Activated CD8-positive, alpha-beta memory T cell treated with anti-CD3 and anti-CD28 coated beads, Interleukin-2, amount 10 ng/mL, durations not matched to agents 7 days and 5 days (primary cell): ENCODE data around the gene NEGR1. TPM values are rescaled to one million over a fixed set of nuclear protein-coding genes. Genes with fewer than 3 reads are reported as not detected.

Source experiments
- ATAC-seq: fragments of 150-1000 bp; cut with Tn5 transposase; one replicate; pipeline ENCODE4 v1.10.0; 2021; ENCODE audit warnings: moderate library complexity
- CTCF ChIA-PET: fragments of 350-600 bp; sonication (Branson Sonifier 250); formaldehyde crosslinking; loops from one replicate; lab custom pipeline; 2021; ENCODE audit warnings: antibody characterized with exemption; lab: Charles Lee
- DNase-seq: peaks from one replicate; pipeline ENCODE4 v3.0.0-alpha.2; 2020
- H3K27ac Mint-ChIP-seq: one replicate; pipeline ENCODE4 v1.8.0; 2021; ENCODE audit warnings: mild to moderate bottlenecking, mixed read lengths
- H3K27me3 Mint-ChIP-seq: one replicate; pipeline ENCODE4 v1.8.0; 2021; ENCODE audit warnings: mixed read lengths
- H3K36me3 Mint-ChIP-seq: one replicate; pipeline ENCODE4 v1.8.0; 2021; ENCODE audit warnings: mild to moderate bottlenecking, mixed read lengths
- H3K4me1 Mint-ChIP-seq: one replicate; pipeline ENCODE4 v1.8.0; 2021; ENCODE audit warnings: mixed read lengths
- H3K4me3 Mint-ChIP-seq: one replicate; pipeline ENCODE4 v1.8.0; 2021; ENCODE audit warnings: mild to moderate bottlenecking, moderate library complexity, mixed read lengths
- H3K9me3 Mint-ChIP-seq: one replicate; pipeline ENCODE4 v1.8.0; 2022; ENCODE audit warnings: low read depth, mixed read lengths
- total RNA-seq, 2 experiments: library from RNA; stranded (reverse); gene quantifications; one replicate each; pipeline ENCODE4 v1.2.3, GENCODE V29; 2021

Gene NEGR1
- total RNA-seq, 2 experiments from 2014 or later: not detected

DNA sequence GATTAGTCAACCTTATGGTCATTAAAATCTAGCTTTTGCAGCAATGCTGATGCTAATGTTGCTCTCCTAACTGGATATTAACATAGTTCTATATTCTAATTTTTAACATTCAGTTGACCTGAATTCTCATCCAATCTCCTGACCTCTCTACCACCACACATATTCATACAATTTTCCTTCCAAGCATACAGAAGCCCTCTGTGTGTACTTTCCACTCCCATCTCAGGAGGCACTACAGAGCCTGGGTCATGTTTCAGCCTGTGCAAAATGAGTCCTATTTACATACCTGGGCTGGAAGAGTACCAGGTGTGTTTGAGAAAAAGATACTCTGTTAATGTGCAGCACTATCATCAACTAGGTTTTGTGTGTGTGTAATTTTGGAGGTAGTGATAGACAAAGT, 486.3 kb downstream of the NEGR1 start:
- H3K9me3 Mint-ChIP-seq: no peaks in the 10 kb centered on the region
- DNase-seq (no peak), ATAC-seq (no peak)
- H3K27me3 Mint-ChIP-seq: no peaks in the 10 kb centered on the region
- no peaks in the 10 kb centered on the region for H3K36me3 Mint-ChIP-seq
- H3K4me1 Mint-ChIP-seq: no peaks in the 10 kb centered on the region
- no peak overlapping the region for H3K27ac Mint-ChIP-seq
- no peak overlapping the region for H3K4me3 Mint-ChIP-seq
- CTCF ChIA-PET: no interaction called here

DNA sequence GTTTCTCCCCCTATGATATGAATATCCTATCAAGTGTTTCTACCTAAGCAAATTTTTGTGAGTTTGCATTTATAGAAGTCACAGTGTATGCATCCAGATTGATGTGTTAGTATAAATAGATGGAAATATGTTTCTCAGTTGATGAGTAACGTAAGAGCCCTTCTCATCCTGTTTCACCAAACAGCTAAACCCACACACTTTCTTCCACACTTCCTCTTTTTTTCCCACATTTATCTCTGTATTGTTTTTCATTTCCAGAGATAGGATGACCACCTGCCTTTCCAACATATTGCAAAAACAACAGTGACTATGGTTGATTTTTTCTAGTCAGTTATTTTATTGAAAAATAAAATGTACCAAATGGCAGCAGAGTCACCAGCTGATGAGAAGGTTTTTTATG, 490.1 kb downstream of the NEGR1 start:
- no peaks in the 10 kb centered on the region for H3K9me3 Mint-ChIP-seq

DNA sequence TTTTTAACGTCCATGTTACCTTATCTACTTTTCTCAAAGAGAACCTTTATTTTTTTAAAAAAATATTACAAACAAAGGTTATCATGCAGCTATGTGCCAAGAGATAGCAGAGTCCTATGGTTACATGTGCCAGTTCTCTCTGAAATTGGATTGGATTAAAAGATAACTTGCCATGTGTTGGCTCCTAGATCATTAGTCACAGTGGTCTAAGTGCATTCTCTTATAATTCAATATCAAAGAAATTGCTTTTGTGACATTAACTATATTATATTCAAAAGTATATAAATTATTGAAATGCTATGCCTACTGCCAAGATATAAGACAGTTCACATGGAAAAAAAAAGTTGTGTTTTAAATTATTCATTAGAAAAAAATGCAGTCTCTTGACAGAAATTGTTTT, 494.2 kb downstream of the NEGR1 start:
- no peak for DNase-seq
- CTCF ChIA-PET: no interaction called here
- Mint-ChIP-seq H3K27me3 (no peaks in the 10 kb centered on the region), H3K36me3 (no peaks in the 10 kb centered on the region), H3K4me1 (no peaks in the 10 kb centered on the region), H3K9me3 (peaks cover 2% of the 10 kb centered on the region), H3K27ac (no peak overlapping the region), H3K4me3 (no peak overlapping the region)
- no peak for ATAC-seq

More for the DNA sequence above, 490.1 kb downstream of the NEGR1 start:
- CTCF ChIA-PET: no interaction called here
- Mint-ChIP-seq H3K4me3 (no peak overlapping the region), H3K36me3 (no peaks in the 10 kb centered on the region), H3K27me3 (no peaks in the 10 kb centered on the region), H3K4me1 (no peaks in the 10 kb centered on the region), H3K27ac (no peak overlapping the region)
- DNase-seq (no peak), ATAC-seq (no peak)

DNA sequence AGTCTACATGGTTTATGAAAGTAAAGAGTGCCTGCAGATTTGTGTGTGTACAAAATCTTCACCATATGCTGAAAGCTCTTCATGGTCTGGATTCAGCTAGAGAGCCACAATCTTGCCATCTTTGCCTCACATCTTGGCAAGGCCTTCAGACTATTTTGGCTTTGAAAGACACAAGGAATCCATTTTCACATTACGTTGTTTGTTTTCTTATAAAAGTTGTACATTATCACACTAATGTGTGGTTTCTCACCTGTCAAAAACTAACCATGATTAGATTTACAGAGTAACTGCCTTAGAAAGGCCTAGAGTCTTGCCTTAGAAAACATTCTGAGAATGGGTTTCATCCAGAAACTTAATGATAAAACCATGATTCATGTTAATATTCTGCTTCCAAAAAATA, 494.6 kb downstream of the NEGR1 start:
- Mint-ChIP-seq H3K36me3 (no peaks in the 10 kb centered on the region), H3K4me3 (no peak overlapping the region), H3K27ac (no peak overlapping the region), H3K9me3 (peaks cover 2% of the 10 kb centered on the region), H3K4me1 (no peaks in the 10 kb centered on the region), H3K27me3 (no peaks in the 10 kb centered on the region)
- CTCF ChIA-PET: no interaction called here
- no peak for ATAC-seq
- no peak for DNase-seq

- ATAC-seq (no peak), DNase-seq (no peak)
- no peak overlapping the region for H3K27ac Mint-ChIP-seq
- no peaks in the 10 kb centered on the region for H3K4me1 Mint-ChIP-seq
- H3K36me3 Mint-ChIP-seq: no peaks in the 10 kb centered on the region
- H3K27me3 Mint-ChIP-seq: no peaks in the 10 kb centered on the region
- peaks cover 2% of the 10 kb centered on the region for H3K9me3 Mint-ChIP-seq
- CTCF ChIA-PET: no interaction called here
- no peak overlapping the region for H3K4me3 Mint-ChIP-seq
Measured at GRCh38 chr1:71786218-71786617, 496.1 kb downstream of the NEGR1 start.

- DNase-seq (no peak), ATAC-seq (no peak)
- Mint-ChIP-seq H3K27me3 (no peaks in the 10 kb centered on the region), H3K27ac (no peak overlapping the region), H3K4me1 (no peaks in the 10 kb centered on the region), H3K4me3 (no peak overlapping the region), H3K9me3 (peaks cover 2% of the 10 kb centered on the region), H3K36me3 (no peaks in the 10 kb centered on the region)
- CTCF ChIA-PET: no interaction called here
Measured at GRCh38 chr1:71785450-71785849, 496.9 kb downstream of the NEGR1 start.

- Mint-ChIP-seq H3K9me3 (peaks cover 2% of the 10 kb centered on the region), H3K27ac (no peak overlapping the region), H3K4me1 (no peaks in the 10 kb centered on the region), H3K27me3 (no peaks in the 10 kb centered on the region), H3K4me3 (no peak overlapping the region), H3K36me3 (no peaks in the 10 kb centered on the region)
- DNase-seq: no peak
- ATAC-seq: no peak
- CTCF ChIA-PET: no interaction called here
Measured at GRCh38 chr1:71785000-71785399, 497.3 kb downstream of the NEGR1 start.

DNA sequence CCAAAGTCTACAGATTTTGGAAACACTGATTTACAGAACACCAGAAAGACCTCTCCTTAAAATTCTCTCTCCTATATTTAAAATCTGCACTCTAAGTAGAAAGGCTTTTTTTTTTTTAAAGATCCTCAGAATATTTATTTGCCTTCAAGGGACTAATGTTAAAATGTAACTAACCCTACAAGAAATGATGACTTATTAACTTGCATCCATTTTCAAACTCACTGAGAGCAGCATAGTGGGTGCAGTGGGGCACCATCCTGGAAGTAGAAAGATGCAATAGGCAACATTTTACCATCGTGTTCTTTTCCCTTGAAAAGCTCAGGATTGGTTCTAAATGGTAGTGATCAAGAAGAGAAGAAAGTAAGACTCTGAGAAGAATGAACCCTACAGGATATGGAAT, 498.1 kb downstream of the NEGR1 start:
- Mint-ChIP-seq H3K9me3 (peaks cover 2% of the 10 kb centered on the region), H3K4me3 (no peak overlapping the region), H3K27ac (no peak overlapping the region), H3K4me1 (no peaks in the 10 kb centered on the region), H3K36me3 (no peaks in the 10 kb centered on the region), H3K27me3 (no peaks in the 10 kb centered on the region)
- no peak for DNase-seq
- ATAC-seq: no peak
- CTCF ChIA-PET: no interaction called here

DNA sequence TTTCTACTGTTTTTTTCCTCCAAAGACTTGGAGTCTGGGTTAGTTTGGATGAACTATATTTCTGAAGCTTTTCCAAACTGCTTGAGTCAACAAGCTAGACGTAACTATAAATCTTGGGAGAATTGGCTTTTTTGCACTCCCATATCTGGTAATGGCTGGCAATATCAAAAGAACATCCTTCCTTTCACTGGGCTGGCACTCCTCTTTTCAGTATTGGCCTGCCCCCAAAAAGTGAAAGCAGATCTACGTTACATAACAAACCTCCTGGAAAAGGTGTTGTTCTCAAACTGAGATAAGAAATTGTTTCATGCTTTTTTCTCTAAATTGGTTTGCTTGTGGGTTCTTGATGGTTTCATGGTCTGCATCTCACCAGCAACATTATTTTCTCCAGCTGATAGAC, 499.3 kb downstream of the NEGR1 start:
- H3K9me3 Mint-ChIP-seq: peaks cover 2% of the 10 kb centered on the region
- no peaks in the 10 kb centered on the region for H3K27me3 Mint-ChIP-seq
- no peak for ATAC-seq

DNA sequence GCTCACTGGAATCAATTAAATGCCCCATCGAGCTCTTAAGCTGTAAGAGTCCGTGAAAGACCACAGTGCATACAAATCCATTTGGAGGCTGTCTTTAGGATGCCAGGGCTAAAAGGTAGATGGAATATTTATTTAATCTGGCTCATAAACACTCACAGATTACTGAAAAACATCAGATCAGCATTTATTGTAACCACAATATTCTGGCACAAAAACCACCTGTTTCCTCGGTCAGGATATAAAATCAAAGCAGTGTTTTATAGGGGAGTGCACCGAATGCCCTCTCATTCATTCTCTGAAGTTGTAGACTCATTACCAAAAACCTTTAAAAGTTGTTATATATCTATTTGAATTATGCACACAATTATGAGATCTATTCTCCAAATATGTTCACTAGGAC, 500.9 kb downstream of the NEGR1 start:
- Mint-ChIP-seq H3K36me3 (no peaks in the 10 kb centered on the region), H3K27ac (no peak overlapping the region), H3K4me3 (no peak overlapping the region), H3K27me3 (no peaks in the 10 kb centered on the region), H3K9me3 (peaks cover 2% of the 10 kb centered on the region), H3K4me1 (no peaks in the 10 kb centered on the region)
- DNase-seq (no peak), ATAC-seq (no peak)
- CTCF ChIA-PET: no interaction called here

More for the DNA sequence above, 499.3 kb downstream of the NEGR1 start:
- Mint-ChIP-seq H3K27ac (no peak overlapping the region), H3K4me3 (no peak overlapping the region), H3K4me1 (no peaks in the 10 kb centered on the region), H3K36me3 (no peaks in the 10 kb centered on the region)
- CTCF ChIA-PET: no interaction called here
- no peak for DNase-seq

DNA sequence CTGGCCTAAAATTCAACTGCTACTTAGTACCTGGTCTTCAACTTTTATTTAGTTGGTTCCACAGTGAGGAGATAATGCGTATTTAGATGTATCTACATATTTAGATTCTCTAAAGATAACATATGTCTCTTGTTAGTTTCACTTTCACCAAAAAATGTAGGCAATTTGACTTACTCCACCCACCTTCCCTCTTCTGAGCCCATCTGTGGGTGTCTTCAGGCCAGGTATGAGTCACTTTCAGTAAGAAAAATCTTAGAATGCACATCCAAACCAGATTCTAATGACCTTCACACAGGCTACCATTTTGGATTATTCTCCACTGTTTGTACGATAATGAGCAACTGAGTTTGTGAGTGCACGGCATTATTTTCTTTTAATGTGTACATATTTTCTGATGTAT, 501.7 kb downstream of the NEGR1 start:
- H3K27me3 Mint-ChIP-seq: no peaks in the 10 kb centered on the region
- H3K27ac Mint-ChIP-seq: no peak overlapping the region
- no peaks in the 10 kb centered on the region for H3K36me3 Mint-ChIP-seq
- no peak for DNase-seq
- no peak for ATAC-seq
- H3K9me3 Mint-ChIP-seq: peaks cover 5% of the 10 kb centered on the region
- H3K4me1 Mint-ChIP-seq: no peaks in the 10 kb centered on the region
- CTCF ChIA-PET: no interaction called here
- H3K4me3 Mint-ChIP-seq: no peak overlapping the region

DNA sequence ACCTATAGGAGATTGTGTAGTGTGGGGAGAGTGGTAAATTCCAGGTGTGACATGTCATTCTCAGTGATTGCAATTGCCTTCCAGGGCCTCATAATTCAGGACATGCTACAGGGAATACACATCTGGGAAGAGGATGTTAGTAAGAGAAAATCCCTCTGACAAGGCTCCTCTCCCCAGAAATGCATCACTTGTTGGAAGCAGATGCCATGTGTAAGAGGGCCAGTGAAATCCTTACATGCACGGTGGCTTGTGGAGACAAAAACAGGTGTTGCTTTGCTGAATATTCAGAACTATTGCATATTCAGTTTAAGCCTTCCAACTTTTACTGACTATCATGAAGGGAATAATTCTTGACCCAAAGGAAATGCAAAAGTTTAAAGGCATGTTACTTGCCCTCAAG, 503.4 kb downstream of the NEGR1 start:
- peaks cover 7% of the 10 kb centered on the region for H3K9me3 Mint-ChIP-seq
- H3K36me3 Mint-ChIP-seq: no peaks in the 10 kb centered on the region
- H3K4me3 Mint-ChIP-seq: no peak overlapping the region

DNA sequence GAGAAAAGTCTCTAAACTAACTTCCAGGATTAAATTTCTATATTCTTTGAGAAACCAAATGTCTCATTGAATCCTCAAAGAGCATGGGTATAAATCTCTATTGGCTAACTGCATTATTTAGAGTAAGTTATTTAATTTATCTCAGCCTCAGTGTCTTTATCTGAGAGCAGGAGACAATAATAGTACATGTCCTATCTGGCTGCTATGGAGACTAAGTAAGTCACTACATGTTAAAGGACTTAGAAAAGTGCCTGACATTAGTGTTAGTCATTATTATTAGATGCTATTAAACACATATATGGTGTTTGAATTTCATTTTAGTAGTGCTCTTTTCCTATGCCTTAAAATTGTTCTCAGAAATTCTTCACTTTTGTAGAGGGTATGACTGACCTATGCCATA, 505.2 kb downstream of the NEGR1 start:
- no peaks in the 10 kb centered on the region for H3K4me1 Mint-ChIP-seq
- no peaks in the 10 kb centered on the region for H3K36me3 Mint-ChIP-seq
- H3K9me3 Mint-ChIP-seq: peaks cover 5% of the 10 kb centered on the region
- H3K4me3 Mint-ChIP-seq: no peak overlapping the region
- no peak for ATAC-seq
- no peak for DNase-seq
- H3K27ac Mint-ChIP-seq: no peak overlapping the region
- H3K27me3 Mint-ChIP-seq: no peaks in the 10 kb centered on the region
- CTCF ChIA-PET: no interaction called here

More for the DNA sequence above, 503.4 kb downstream of the NEGR1 start:
- ATAC-seq: no peak
- no peaks in the 10 kb centered on the region for H3K4me1 Mint-ChIP-seq
- CTCF ChIA-PET: no interaction called here
- H3K27me3 Mint-ChIP-seq: no peaks in the 10 kb centered on the region
- H3K27ac Mint-ChIP-seq: no peak overlapping the region
- no peak for DNase-seq

DNA sequence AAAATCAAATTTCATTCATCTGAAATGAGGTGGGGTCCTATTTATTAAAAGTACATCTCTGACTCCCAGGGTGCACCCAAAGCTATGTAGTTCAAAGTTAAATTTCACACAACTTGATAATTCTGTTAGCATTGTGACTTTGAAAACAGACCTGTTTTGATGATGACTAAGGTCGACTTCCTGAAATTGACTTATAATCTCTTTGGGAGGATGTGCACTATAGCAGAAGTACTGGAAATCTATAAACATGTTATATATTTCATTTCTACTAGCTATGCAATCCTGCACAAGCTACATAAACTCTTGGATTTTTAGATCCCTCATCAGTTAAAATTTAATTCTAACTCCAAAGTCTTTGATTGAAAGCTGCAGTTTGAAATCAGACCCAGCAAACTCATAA, 507.6 kb downstream of the NEGR1 start:
- CTCF ChIA-PET: no interaction called here
- ATAC-seq (no peak), DNase-seq (no peak)
- no peak overlapping the region for H3K4me3 Mint-ChIP-seq
- peaks cover 8% of the 10 kb centered on the region for H3K9me3 Mint-ChIP-seq
- H3K36me3 Mint-ChIP-seq: no peaks in the 10 kb centered on the region
- H3K27me3 Mint-ChIP-seq: no peaks in the 10 kb centered on the region
- H3K4me1 Mint-ChIP-seq: no peaks in the 10 kb centered on the region
- H3K27ac Mint-ChIP-seq: no peak overlapping the region

DNA sequence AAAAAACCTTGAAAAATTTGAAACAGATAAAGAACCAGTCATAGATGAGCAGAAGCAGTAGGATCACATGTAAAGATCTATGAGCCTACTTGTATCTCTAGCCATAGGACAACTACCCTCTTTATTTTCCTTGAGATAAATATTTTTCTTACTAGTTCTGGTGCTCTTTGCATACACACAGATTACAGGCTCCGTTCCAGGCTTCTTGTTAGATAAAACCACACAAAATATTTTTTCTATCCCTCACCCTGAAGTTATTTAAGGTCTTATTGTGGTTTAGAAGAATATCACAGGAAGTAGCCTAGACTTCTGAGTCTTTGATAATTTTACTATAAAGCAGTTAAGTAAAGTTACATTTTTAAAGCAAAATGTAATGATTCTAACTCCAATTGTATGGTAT, 512.2 kb downstream of the NEGR1 start:
- ATAC-seq: no peak
- Mint-ChIP-seq H3K9me3 (peaks cover 8% of the 10 kb centered on the region), H3K4me3 (no peak overlapping the region), H3K36me3 (no peaks in the 10 kb centered on the region), H3K27ac (no peak overlapping the region), H3K27me3 (no peaks in the 10 kb centered on the region), H3K4me1 (no peaks in the 10 kb centered on the region)
- DNase-seq: no peak
- CTCF ChIA-PET: no interaction called here
